Central memory CD8-positive, alpha-beta T cell (primary cell): ENCODE results near the gene DNAJC30.

Source experiments
- ATAC-seq: fragments of 150-1000 bp; cut with Tn5 transposase; replicated peaks from 2 replicates; pipeline ENCODE4 v1.10.0; 2022; ENCODE audit warnings: mild to moderate bottlenecking, moderate FRiP score, moderate number of reproducible peaks; ENCODE audit not compliant: poor library complexity, severe bottlenecking; ENCODE audit errors: extremely low read depth
- DNase-seq, 2 donors: peaks; one replicate each; pipeline ENCODE4 v3.0.0; 2021; ENCODE audit warnings: low spot score in 2 of 2
- H3K27ac Mint-ChIP-seq: one replicate; pipeline ENCODE4 v1.8.0; 2022; ENCODE audit warnings: low read depth, mild to moderate bottlenecking, moderate library complexity, mixed read lengths
- H3K27me3 Mint-ChIP-seq: one replicate; pipeline ENCODE4 v1.8.0; 2022; ENCODE audit warnings: mixed read lengths
- H3K36me3 Mint-ChIP-seq: one replicate; pipeline ENCODE4 v1.8.0; 2022; ENCODE audit warnings: mild to moderate bottlenecking, moderate library complexity, mixed read lengths; ENCODE audit not compliant: insufficient read depth
- H3K4me1 Mint-ChIP-seq: one replicate; pipeline ENCODE4 v1.8.0; 2022; ENCODE audit warnings: mixed read lengths
- H3K4me3 Mint-ChIP-seq: one replicate; pipeline ENCODE4 v1.8.0; 2022; ENCODE audit warnings: mild to moderate bottlenecking, moderate library complexity, mixed read lengths
- H3K9me3 Mint-ChIP-seq: one replicate; pipeline ENCODE4 v1.8.0; 2022; ENCODE audit warnings: mixed read lengths

The DNAJC30 gene

DNA sequence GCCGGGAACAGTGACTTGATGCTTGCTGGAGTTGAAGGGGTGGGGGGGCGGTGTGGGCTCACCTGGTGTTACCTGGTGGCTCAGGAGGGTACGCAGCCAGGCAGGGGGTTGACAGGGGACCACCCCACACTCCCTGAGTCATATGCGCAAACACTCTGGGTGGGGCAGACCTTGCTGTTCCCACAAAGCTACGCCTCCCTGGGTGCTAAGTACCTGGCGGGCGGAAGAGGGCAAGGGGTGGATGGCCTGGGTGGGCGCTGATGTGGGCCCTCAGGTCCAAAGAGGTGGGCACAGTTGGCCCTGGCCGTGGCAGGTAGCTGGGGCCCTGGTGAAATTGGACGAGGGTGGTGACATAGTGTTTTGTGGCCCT, 22.3 kb upstream of the DNAJC30 start:
- H3K4me3 Mint-ChIP-seq = no peak overlapping the region
- peaks cover 17% of the 10 kb centered on the region for H3K36me3 Mint-ChIP-seq
- H3K27me3 Mint-ChIP-seq = no peaks in the 10 kb centered on the region
- ATAC-seq = no peak
- no peak for DNase-seq
- no peak overlapping the region for H3K27ac Mint-ChIP-seq
- H3K4me1 Mint-ChIP-seq = peaks cover 9% of the 10 kb centered on the region
- H3K9me3 Mint-ChIP-seq = no peaks in the 10 kb centered on the region

DNA sequence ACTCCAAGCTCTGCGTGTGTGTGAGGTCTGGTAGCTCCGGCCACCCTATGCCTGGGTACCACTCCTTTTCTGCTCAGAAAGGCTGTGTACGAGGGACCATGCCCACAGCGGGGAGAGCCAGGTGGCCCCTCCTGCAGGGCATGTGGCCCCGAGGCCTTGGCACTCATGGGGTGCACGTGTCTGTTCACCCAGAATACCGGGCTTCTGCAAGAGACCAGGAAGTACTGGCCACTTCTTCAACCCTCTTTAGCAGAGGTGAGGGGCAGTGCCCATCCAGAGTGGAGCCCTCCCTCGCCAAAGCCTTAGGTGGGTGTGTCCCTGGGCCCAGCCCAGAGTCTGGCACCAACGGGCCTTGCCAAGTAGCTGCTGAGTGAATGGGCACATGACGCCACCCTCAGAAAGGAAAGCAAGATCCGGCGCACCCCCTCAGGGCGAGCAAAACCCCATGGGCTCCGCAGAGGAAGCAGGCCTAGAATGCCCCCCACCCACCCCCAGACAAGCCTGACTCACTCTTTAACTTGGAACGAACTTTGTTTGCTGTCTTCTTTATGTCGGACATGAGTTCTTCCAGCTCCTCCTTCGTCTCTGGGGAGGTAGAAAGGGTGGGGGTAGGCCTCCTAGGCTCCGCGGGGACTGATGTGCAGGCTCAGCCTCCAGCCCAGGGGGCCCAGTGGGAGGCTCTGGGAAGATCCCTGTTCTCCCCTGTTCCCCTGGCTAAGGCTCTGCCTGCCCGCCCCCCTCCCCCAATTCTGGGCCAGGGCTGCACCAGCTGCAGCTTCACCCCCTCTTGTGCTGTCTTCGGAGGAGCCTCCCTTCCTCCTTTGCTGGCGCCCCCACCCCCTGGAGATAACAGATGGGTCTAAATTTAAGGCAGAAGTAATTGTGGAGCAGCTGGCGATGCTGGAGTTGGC, 21.6 kb upstream of the DNAJC30 start:
- H3K9me3 Mint-ChIP-seq = no peaks in the 10 kb centered on the region
- no peak for DNase-seq
- H3K27ac Mint-ChIP-seq = no peak overlapping the region
- no peak for ATAC-seq
- H3K27me3 Mint-ChIP-seq = no peaks in the 10 kb centered on the region
- H3K4me3 Mint-ChIP-seq = no peak overlapping the region
- H3K36me3 Mint-ChIP-seq = peaks cover 19% of the 10 kb centered on the region
- peaks cover 9% of the 10 kb centered on the region for H3K4me1 Mint-ChIP-seq

DNA sequence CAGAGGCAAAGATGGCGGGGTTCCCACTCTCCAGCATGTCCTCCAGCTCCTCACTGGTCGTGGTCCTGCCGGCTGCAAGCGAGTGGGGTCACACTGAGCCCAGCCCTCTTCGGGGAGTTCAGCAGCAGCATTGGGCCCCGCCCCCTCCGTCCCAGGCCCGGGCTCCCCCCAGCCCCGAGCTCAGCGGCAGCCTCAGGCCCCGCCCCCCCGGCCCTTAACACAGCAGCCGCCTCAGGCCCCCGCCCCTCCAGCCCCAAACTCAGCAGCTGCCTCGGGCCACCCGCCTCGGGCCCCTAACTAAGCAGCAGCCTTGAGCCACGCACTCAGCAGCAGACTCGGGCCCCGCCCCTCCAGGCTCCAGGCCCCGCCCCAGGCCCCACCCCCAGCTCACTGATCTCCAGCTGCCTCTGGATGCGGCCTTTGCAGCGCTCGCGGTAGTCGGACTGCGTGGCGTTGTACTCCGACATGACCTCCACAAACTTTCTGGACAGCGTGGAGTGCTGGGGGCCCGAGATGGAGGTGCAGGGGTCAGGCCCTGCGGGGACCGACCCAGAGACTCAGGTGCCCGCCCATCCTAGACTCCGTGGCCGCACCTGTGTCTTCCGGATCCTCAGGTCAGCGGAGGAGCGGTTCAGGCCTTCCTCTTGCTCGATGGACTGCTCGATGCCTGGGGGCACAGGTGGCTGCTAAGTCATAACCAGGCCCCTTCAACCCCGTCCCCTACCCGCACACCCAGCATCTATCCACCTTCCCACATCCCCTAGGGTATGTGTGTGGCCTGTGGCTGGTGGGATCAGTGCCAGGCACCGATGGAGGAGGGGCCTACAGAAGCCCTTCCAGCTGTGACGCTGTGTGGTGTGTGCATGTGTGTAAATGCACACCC, 20.7 kb upstream of the DNAJC30 start:
- H3K27ac Mint-ChIP-seq = no peak overlapping the region
- no peaks in the 10 kb centered on the region for H3K27me3 Mint-ChIP-seq
- H3K36me3 Mint-ChIP-seq = peaks cover 26% of the 10 kb centered on the region
- ATAC-seq = no peak
- no peak overlapping the region for H3K4me3 Mint-ChIP-seq
- peaks cover 9% of the 10 kb centered on the region for H3K4me1 Mint-ChIP-seq
- DNase-seq = no peak
- no peaks in the 10 kb centered on the region for H3K9me3 Mint-ChIP-seq

DNA sequence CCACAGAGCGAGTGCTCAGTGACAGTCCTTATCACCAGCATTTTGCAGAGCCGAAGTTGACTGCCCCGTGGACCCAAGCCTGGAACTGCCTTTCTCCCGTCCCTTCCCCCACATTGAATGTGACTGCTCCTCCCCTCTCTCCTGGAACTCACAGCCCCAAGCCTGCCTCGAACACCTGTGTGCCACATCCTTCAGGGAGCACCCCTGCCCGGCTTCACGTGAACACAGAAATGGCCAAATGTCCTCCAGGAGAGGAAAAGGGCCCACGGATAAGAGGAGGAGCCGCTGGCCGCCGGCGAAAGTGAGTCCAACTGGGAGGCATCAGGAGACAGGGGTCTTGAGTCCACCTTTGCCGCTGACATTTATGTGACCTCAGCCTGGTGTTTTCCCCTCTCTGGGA, 20.0 kb upstream of the DNAJC30 start:
- Mint-ChIP-seq H3K4me1 (peaks cover 9% of the 10 kb centered on the region), H3K27me3 (no peaks in the 10 kb centered on the region), H3K4me3 (no peak overlapping the region), H3K36me3 (peaks cover 31% of the 10 kb centered on the region), H3K9me3 (no peaks in the 10 kb centered on the region), H3K27ac (no peak overlapping the region)
- no peak for ATAC-seq
- DNase-seq = no peak

DNA sequence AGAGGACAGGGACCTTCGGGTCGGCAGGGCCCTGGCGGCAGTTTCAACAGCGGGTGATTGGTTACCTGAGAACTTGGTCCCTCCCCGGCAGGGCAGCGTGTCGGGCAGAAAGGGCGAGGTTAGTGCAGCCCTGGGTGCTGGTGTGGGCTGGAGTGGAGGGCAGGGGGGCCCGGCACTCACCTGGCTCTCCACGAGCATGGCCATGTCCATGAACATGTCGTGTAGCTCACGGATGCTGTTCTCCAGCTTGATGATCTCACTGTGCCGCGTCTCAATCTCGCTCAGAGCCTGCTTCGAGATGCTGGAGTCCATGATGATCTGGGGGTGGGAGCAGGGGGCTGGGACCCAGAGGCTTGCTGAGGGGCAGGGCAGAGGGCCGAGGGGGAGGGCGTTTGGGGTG, 19.4 kb upstream of the DNAJC30 start:
- Mint-ChIP-seq H3K4me1 (peaks cover 9% of the 10 kb centered on the region), H3K4me3 (no peak overlapping the region), H3K27ac (no peak overlapping the region), H3K27me3 (no peaks in the 10 kb centered on the region), H3K36me3 (peaks cover 36% of the 10 kb centered on the region), H3K9me3 (no peaks in the 10 kb centered on the region)
- ATAC-seq = no peak
- DNase-seq = no peak

DNA sequence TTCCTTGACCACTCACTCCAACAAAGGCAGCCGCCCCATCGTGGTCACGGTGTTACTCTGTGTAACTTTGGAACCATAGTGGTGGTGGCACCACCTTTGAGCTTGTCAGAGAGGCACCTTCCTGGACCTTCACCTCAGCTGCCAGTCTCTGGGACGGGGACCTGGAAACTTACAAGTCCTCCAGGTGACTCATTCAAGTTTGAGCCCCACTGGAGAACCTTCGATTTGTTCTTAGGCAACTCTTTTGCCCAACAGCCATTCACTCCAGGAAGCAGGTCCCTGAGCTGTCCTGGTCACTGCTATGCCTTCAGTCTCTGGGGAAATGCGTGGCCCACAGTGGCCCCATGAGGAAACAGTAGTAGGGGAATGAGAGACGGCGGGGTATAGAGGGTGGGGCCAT, 19.0 kb upstream of the DNAJC30 start:
- H3K4me3 Mint-ChIP-seq = no peak overlapping the region
- ATAC-seq (no peak), DNase-seq (no peak)
- H3K4me1 Mint-ChIP-seq = peaks cover 9% of the 10 kb centered on the region
- H3K36me3 Mint-ChIP-seq = peaks cover 38% of the 10 kb centered on the region
- H3K27ac Mint-ChIP-seq = no peak overlapping the region
- H3K9me3 Mint-ChIP-seq = no peaks in the 10 kb centered on the region
- no peaks in the 10 kb centered on the region for H3K27me3 Mint-ChIP-seq

DNA sequence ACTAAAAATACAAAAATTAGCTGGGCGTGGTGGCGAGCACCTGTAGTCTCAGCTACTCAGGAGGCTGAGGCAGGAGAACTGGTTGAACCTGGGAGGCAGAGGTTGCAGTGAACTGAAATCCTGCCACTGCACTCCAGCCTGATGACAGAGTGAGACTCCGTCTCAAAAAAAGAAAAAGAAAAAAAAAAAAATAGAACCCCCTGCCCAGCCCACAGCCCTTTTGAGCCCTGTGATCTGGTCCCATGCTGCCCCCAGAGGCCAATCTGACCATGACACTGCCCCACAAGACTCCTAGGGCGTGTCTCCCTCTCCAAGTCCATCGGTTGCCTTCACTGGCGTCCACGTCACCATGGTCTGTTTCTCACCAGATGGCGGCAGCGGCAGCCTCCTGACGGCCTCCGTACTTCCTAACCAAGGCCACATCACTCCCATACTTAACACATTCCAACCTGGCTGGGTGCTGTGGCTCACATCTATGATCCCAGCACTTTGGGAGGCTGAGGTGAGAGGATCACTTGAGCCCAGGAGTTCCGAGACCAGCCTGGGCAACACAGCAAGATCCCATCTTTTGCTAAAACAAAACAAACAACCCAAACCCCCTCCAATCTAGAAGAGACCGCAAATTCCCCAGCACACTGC, 18.2 kb upstream of the DNAJC30 start:
- peaks cover 9% of the 10 kb centered on the region for H3K4me1 Mint-ChIP-seq
- DNase-seq (no peak), ATAC-seq (no peak)
- no peak overlapping the region for H3K4me3 Mint-ChIP-seq
- H3K27me3 Mint-ChIP-seq = no peaks in the 10 kb centered on the region
- H3K27ac Mint-ChIP-seq = no peak overlapping the region
- peaks cover 45% of the 10 kb centered on the region for H3K36me3 Mint-ChIP-seq
- H3K9me3 Mint-ChIP-seq = no peaks in the 10 kb centered on the region

DNA sequence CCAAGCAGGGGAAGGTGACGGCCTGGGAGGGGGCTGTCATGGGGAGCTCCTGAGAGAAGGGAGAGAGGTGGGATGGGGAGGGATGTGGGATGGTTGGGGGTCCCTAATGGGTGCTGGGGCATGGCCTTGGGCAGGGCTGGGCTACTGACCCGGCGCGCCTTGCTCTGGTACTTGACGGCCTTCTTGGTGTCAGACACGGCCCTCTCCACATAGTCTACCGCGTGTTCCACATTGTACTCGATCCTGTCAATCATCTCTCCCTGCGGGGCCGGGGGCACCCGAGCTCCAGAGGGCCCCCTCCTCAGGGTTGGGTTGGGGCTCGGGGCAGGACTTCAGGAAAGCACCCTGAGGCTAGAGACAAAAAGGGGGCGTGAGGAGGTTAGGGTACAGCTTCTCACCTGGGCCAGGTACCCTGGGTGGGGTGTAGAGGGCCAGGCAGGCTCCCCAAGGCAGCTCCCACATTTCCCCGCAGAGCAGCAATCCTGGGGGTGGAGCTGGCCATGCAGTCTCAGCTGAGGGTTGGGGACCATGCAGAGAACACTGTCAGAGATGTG, 17.4 kb upstream of the DNAJC30 start:
- Mint-ChIP-seq H3K9me3 (no peaks in the 10 kb centered on the region), H3K4me3 (no peak overlapping the region), H3K27me3 (no peaks in the 10 kb centered on the region), H3K4me1 (peaks cover 9% of the 10 kb centered on the region), H3K36me3 (peaks cover 53% of the 10 kb centered on the region), H3K27ac (peak overlapping the region; percentile 22)
- ATAC-seq = no peak
- DNase-seq = no peak

DNA sequence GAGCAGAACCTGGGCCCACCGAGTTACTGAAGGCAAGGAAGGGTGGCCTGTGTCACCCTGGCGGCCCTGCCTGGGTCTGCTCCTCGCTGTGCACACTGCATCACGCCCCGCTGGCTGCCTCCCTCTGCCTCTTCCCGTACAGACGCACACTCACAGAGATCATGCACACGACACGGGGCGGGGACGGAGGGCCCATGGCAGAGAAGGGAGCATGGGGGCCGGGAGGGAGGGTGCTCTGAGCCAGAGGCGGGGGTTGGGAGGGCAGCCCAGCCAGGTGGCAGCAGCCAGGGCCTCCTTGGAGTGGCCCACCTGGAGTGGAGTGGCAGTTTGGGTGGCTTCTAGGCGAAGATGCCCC, 16.8 kb upstream of the DNAJC30 start:
- Mint-ChIP-seq H3K27me3 (no peaks in the 10 kb centered on the region), H3K9me3 (no peaks in the 10 kb centered on the region), H3K36me3 (peaks cover 59% of the 10 kb centered on the region), H3K27ac (peak overlapping the region; percentile 22), H3K4me3 (no peak overlapping the region), H3K4me1 (peaks cover 9% of the 10 kb centered on the region)
- DNase-seq = no peak
- ATAC-seq = no peak

DNA sequence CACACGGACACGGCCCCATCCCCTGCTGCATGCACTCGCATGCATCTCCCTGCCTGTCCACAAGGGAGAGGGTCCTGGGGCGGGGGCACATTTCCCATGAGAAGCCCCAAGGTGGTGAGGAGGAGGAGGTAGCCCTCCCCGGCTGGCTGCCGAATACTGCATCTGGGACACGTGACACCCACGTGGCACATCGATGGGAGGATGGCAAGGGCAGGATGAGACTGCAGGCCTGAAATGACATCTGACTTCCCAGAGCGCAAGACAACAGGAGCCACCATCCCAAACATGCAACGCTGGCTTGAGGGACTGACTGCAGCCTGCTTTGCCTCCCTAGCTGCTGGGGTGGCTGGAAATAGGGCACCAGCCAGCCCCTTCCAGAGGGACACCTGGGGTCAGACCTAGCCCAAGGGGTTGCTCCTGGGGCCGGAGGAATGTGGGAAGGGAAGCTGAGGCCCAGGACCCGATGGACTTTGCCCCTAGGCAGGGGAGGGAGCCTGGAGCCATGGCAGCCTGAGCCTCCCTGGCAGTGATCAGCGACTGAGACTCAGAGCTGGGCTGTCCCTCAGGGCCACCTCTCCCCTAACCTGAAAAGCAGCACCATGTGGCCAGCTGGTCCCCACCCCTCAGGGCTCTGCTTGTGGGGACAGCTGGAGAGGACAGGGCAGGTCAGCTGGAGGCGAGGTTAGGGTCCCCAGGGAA, 16.3 kb upstream of the DNAJC30 start:
- peak overlapping the region; percentile 32 for H3K4me3 Mint-ChIP-seq
- H3K4me1 Mint-ChIP-seq = peaks cover 9% of the 10 kb centered on the region
- DNase-seq = no peak
- no peaks in the 10 kb centered on the region for H3K27me3 Mint-ChIP-seq
- ATAC-seq = no peak
- H3K36me3 Mint-ChIP-seq = peaks cover 63% of the 10 kb centered on the region
- peak overlapping the region; percentile 22 for H3K27ac Mint-ChIP-seq
- no peaks in the 10 kb centered on the region for H3K9me3 Mint-ChIP-seq

DNA sequence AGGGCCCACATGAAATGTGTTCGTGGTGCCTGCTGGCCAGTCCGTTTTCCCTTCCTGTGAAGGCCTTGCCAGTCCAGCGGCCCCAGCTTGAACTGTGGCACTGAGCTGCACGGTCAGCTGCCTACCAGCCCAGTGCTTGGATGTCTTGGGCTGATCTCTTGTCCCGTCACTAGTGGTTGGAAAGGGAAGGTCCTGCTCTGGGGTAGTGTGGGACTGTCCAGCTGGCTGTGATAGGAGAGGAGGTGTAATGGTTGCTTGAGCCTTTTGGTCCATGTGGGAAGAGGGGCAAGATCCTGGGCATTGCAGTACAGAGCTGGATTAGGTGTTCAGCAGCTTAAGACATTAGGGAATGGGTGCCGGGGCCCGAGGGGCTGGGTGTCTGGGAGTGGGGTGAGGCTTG, 15.2 kb upstream of the DNAJC30 start:
- peaks cover 9% of the 10 kb centered on the region for H3K4me1 Mint-ChIP-seq
- no peak for DNase-seq
- no peak for ATAC-seq
- H3K9me3 Mint-ChIP-seq = no peaks in the 10 kb centered on the region
- no peak overlapping the region for H3K27ac Mint-ChIP-seq
- no peak overlapping the region for H3K4me3 Mint-ChIP-seq
- peaks cover 68% of the 10 kb centered on the region for H3K36me3 Mint-ChIP-seq
- H3K27me3 Mint-ChIP-seq = no peaks in the 10 kb centered on the region

DNA sequence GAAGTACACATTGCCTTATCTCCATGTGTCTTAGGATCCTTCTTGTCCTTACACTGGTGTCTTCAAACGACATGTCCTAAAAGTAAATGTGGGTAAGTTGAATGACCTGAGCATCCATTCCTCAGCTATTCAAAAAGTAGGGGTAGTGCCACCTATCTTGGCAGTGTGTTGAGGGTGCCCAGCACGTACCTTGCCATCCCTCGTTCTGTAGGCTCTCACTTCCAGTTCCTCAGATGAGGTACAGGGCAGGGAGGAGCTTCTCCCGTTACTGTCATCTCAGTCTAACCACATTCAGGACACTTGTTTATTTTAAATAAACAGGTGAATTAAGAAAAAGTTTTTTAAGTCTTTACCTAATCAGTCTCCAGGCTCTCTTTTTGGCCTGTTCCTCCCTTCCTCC, 13.1 kb upstream of the DNAJC30 start:
- Mint-ChIP-seq H3K9me3 (no peaks in the 10 kb centered on the region), H3K4me1 (peaks cover 6% of the 10 kb centered on the region), H3K4me3 (no peak overlapping the region), H3K27ac (no peak overlapping the region), H3K36me3 (peaks cover 70% of the 10 kb centered on the region), H3K27me3 (no peaks in the 10 kb centered on the region)
- no peak for ATAC-seq
- no peak for DNase-seq
